Activated CD4-positive, CD25-positive, alpha-beta regulatory T cell treated with anti-CD3 and anti-CD28 coated beads, Interleukin-2, amount 50 U/mL, for 72 hours (primary cell): ENCODE data around the gene ARIH1.

Experiments used
- DNase-seq: peaks from one replicate; pipeline ENCODE4 v3.0.0; 2021

ARIH1 gene

GRCh38 chr15:72540606-72541237, 66.6 kb downstream of the ARIH1 start:
- DNase-seq, result no peak

GRCh38 chr15:72541674-72542073, 67.5 kb downstream of the ARIH1 start:
- DNase-seq, result no peak

- DNase-seq, result no peak
These were observed 71.0 kb downstream of the ARIH1 start for GRCh38 chr15:72545156-72545555.

- peak; percentile 34 for DNase-seq
These were observed 80.6 kb downstream of the ARIH1 start for GRCh38 chr15:72554471-72555425.

GRCh38 chr15:72559781-72560180, 85.7 kb downstream of the ARIH1 start:
- DNase-seq, result no peak

GRCh38 chr15:72560458-72560857, 86.3 kb downstream of the ARIH1 start:
- no peak for DNase-seq

- no peak for DNase-seq
These were observed 88.3 kb downstream of the ARIH1 start for GRCh38 chr15:72562386-72562785.

- no peak for DNase-seq
These were observed 88.7 kb downstream of the ARIH1 start for GRCh38 chr15:72562878-72563277.

- no peak for DNase-seq
These were observed 90.0 kb downstream of the ARIH1 start for GRCh38 chr15:72564091-72564490.

- DNase-seq, result no peak
These were observed 92.8 kb downstream of the ARIH1 start for GRCh38 chr15:72566973-72567372.

GRCh38 chr15:72570059-72570458, 95.9 kb downstream of the ARIH1 start:
- no peak for DNase-seq

GRCh38 chr15:72579814-72580213, 105.7 kb downstream of the ARIH1 start:
- no peak for DNase-seq

- no peak for DNase-seq
These were observed 109.9 kb downstream of the ARIH1 start for GRCh38 chr15:72584006-72584405.

- no peak for DNase-seq
These were observed 110.9 kb downstream of the ARIH1 start for GRCh38 chr15:72585025-72585424.

GRCh38 chr15:72585476-72586058, 111.4 kb downstream of the ARIH1 start:
- no peak for DNase-seq

GRCh38 chr15:72588096-72588495, 114.0 kb downstream of the ARIH1 start:
- no peak for DNase-seq

GRCh38 chr15:72590427-72590826, 116.3 kb downstream of the ARIH1 start:
- DNase-seq, result no peak

- DNase-seq, result no peak
These were observed 117.2 kb downstream of the ARIH1 start for GRCh38 chr15:72591361-72591760.

GRCh38 chr15:72592097-72592496, 118.0 kb downstream of the ARIH1 start:
- no peak for DNase-seq

- no peak for DNase-seq
These were observed 118.5 kb downstream of the ARIH1 start for GRCh38 chr15:72592676-72593075.

GRCh38 chr15:72593838-72594237, 119.7 kb downstream of the ARIH1 start:
- no peak for DNase-seq

GRCh38 chr15:72599855-72600464, 125.8 kb downstream of the ARIH1 start:
- DNase-seq, result no peak

- DNase-seq, result no peak
These were observed 130.7 kb downstream of the ARIH1 start for GRCh38 chr15:72604794-72605193.
